GM19193 (cell line): ENCODE data around the gene ACAP2.

Experiments
- POLR2A ChIP-seq: IDR thresholded peaks from 4 replicates; pipeline ENCODE4 v1.6.1; 2011; ENCODE audit not compliant: insufficient read depth, insufficient read length; ENCODE audit errors: extremely low read depth

The ACAP2 gene

DNA sequence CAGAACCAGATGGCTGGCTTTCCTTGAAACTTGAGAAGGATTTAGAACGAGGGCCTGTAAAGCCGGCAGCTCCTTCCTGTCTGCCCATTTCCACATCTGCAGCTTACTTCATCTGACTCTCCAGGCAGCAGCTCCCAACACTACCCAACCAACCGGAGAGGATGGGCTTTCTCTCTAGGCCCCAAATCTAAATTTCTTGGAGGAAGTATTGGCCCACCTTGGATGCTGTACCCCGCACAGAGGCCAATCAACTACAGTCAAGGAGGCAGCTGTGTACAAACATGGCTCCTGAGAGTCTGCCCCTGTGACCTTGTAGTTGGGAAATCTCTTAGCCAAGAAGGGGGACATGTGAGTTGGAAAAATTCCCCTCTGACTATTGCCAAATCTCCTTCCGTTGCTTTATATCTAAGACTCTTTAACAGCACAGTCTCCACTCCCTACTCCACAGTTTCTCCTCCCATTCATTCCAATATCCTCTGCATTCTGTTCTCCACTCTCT lies 8.0 kb upstream of the ACAP2 start:
- TF ChIP-seq POLR2A: no peak

DNA sequence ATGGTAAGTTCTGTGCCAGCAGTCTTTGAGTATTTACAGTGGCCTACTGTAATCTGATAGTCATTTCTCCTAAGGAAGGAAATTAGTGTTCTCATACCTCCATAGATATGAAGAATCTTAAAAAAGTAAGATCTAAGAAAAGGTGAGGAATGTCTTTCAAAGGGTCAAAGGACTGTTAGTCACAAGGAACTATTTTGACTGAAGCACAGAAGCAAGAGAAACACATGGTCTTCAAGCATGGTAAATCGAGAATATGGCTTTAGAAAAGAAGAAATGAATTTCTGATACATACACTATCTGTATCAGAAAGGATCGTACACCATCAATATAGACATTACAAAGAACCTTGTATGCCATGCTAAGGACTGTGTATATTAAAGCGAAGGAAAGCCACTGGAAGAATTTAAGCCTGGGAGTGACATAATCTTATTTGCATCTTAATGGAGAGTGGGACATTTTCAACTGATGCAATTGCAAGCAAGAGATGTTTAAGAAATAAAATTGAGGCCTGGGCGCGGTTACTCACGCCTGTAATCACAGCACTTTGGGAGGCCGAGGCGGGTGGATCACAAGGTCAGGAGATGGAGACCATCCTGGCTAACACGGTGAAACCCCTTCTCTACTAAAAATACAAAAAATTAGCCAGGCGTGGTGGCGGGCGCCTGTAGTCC lies 5.5 kb upstream of the ACAP2 start:
- no peak for TF ChIP-seq POLR2A

DNA sequence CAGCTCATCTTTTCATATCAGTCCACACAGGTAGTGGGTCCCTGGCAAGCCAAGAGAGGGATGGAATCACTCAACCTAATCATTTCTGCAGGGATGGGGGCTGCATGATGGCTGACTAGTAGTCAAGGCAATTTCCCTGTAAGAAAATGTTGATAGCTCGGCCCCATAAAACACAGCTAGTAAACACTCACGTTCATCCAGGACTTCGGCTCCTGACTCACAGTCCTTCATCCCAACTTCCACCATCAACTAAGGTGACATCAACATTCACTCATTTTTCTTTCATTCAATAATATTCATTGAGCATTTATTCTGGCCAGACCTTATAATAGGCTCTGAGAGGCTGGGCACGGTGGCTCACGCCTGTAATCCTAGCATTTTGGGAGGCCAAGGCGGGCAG lies 4.4 kb upstream of the ACAP2 start:
- TF ChIP-seq POLR2A: no peak

DNA sequence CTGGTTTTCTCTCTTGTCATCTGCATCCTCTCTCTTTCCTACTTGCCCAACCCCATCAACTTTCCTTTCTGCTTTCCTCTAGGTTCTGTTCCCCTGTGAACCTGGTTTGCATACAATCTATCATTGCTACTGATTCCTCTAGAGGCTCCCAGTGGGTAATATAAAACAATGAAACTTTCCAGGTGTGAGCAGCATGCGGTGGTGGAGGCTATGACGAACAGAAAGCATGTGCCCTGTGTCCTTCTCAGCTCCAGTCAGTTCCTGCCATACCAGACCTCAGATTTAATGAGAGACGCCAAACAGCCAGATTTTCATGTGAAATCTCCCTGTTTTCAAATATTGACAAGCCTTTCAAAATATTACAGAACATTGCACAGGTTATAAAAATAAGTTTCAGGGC lies 3.5 kb upstream of the ACAP2 start:
- TF ChIP-seq POLR2A: no peak

DNA sequence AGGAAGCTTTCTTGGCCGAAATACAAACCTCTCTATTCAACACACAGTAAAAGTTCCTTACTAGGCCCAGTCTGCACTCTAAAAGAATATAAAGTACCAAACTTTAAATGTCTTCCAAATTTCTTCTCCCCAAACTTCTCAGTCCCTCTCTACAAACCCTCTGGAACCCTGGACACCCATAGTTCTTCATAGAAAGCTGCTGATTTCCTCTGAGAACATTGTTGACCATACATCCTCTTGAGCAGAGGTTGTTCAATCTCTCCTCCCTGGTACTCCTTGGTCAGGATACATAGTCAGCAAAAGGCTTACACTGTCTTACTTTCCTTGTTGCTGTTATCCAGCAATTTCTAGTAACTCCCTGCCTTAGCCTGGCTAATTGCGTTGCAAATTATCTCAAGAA lies 3.1 kb upstream of the ACAP2 start:
- no peak for TF ChIP-seq POLR2A

DNA sequence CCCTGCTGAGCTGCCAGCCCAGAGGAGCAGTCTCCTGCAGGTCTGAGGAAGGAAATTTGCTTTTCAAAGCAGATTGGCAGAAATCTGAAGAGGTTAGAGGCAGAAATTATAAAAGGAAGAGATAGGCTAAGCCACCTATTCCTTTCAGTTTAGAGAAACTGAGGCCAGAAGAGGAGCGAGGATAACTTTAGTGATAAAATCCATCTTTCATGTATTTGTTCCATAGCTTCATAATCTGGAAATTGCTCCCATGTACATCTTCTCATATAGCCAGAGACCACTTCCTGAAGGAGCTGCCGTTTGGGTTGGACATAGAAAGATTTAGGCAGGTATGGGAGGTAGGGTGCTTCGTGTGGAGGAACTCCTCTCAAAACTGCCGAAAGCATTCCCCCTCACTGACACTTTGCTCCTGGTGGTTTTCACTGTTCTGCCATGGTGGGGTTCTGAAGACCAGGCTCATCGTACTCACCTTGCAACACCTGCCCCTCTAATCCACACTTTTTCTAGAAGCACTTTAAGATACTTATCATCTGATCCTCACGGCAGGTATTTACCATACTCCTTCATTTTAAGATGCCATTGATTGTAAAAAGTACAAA lies 670 bp upstream of the ACAP2 start:
- no peak for TF ChIP-seq POLR2A

DNA sequence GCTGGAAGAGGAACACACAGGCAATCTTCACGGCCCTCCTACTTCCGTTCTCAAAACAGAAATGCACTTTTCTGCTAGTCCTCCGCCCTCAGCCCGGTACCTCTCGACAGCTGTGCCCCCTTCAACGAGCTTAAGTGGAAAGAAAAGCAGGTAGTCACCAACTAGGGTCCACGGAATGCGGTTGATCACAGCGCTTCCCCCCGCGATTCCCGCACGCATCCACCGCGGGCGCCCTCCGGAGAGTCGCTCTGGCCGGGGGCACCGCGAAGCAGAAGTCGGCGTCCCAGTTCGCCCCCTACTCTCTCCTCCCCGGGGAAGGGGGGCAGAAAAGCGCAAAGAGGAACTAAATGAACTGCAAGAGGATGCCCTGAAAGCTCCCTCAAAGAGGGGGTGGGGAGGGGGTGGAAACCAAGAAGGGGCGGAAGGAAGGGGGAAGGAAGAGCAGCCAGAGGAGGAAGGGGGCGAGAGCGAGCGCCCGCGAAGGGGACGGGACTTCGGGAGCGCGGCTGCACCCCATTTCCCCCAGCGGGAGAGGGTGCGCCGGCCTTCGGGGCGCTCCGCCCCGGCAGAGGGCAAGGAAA lies 738 bp downstream of the ACAP2 start:
- TF ChIP-seq POLR2A: no peak

DNA sequence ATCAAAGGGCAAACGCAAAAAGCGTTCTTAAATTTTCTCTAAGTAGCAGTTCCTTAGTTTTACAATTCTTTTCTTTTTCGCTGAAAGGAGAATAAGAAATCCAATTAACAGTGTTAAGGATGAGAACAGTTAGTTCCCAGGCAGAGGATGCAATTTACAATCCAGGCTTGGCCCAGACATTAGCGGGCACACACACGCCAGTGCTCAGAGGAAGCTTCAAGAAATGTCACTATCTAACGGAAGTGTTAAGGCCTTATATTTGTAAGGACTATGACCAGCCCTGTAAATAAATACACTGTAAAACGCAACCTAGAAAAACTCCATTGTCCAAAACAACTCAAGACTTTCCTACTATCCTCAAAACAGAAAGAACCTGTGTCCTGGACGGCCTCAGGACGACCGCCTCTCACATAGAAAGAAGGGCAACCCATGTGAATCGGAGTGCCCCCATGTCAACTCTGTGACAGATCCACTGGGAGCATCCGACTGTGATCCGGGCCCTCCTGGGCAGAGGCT lies 1.3 kb downstream of the ACAP2 start:
- TF ChIP-seq POLR2A: no peak

DNA sequence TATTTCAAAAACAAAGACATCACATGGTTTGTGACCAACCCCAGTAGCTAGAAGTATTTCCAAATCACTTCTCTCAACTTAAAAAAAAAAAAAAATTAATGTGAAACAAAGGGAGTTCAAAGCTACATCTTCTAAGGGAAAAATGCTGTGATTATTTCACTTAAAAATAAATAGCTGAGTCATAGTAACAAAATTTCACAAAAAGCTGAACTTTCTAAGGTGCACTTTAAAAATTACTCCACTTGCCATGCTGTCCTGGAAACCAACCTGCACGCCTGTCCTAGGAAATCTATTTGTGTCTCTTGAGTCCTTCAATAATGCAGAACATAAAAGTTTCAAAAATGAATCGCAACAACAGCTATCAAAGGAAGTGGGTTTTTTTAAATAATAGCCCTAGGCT lies 1.8 kb downstream of the ACAP2 start:
- no peak for TF ChIP-seq POLR2A

DNA sequence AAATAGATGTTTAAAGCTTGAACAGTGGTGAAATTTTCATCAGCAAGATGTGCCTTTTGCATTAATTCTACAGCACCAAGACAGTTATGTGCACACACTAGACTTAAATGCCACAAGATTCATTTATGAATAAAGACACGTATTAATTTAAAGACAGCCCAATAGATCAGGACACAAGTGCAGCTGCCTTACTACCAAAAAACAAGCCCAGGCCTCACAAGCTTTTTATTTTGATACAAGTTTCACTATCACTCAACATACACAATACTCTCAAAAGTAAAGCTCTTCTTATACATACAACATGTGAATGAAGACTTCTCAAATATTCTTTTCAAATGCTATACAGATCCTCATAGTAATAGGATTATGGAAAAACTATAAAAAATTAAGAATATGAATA lies 2.4 kb downstream of the ACAP2 start:
- TF ChIP-seq POLR2A: no peak

DNA sequence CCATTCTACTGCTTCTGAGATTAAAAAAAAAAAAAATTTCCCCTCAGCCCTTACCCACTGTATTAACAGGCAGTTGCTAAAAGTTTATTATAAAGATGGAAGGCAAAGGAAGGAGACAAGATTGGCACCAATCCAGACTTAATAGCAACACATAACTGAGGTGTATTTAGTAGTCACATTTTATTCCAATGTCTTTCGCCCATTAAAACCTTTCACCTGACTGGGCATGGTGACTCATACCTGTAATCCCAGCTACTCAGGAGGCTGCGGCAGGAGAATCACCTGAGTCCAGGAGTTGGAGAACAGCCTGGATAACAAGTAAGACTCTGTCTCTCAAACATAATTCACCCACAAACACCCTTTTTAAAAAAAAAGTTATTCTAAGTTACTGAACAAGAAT lies 4.4 kb downstream of the ACAP2 start:
- no peak for TF ChIP-seq POLR2A

DNA sequence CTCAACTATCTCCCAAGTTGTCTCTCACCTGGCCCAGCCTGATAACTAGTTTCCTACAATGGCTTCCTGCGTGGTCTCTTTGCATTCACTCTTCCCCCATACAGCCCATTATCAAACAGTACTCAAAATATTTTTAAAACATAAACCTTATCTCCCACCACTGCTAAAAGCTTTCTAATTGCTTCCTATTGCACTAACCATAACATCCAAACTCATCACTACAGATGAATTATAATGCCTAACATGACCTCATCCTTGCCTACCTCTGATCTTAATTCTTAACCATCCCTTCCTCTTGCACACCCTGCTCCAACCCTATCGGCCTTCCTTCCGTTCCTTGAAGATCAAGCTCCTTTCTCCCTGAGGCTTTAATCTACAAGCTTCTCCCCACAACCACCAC lies 17.0 kb downstream of the ACAP2 start:
- TF ChIP-seq POLR2A: no peak

DNA sequence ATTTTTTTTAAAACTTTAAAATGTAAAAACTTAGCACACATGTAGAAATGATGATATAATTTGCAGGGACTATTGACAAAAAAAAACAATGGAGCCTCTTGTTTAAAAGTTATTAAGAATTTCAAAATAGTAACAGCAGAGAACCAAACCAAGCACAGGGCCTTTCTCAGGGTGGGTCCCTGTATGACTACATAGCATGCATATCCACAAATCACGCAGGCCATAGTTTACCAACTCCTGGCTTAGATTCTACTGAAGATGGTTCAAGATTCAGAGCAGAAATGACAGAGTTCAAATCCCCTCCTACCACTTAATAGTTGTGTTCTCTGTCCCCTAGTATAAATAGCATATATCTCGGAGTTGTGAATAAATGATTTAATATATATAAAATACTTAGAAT lies 19.0 kb downstream of the ACAP2 start:
- TF ChIP-seq POLR2A: no peak

DNA sequence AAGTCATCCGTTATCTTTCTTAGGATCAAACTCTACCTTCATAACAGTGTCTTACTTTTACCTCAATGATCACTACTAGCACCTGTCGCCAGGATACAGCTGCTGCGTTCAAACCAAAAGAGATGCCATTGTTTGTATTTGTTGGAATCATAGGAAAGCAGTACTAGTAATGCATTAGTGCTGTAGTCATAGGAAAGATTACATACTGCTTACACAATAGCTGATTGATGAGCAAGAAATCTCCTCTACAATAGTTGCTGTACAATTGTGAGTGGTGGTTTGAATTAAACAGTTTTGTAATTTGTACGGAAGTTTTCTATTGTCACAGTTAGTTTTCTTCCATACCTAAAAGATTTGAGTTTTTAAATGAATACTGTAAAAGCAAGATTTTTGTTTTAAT lies 21.4 kb downstream of the ACAP2 start:
- no peak for TF ChIP-seq POLR2A

DNA sequence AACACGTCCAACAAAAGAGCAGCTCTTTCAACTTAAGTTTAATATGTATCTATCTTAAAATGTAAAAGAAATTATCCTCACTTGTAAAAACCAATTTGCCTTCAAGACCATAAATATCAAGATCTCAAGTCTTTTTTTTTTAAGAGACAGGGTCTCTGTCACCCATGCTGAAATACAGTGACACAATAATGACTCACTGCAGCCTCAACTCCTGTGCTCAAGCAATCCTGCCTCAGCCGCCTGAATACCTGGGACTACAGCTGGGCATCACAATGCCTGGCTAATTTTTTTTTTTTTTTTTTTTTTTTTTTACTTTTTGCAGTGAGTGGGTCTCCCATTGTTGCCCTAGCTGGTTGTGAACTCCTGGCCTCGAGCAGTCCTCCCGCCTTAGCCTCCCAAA lies 26.0 kb downstream of the ACAP2 start:
- TF ChIP-seq POLR2A: no peak

DNA sequence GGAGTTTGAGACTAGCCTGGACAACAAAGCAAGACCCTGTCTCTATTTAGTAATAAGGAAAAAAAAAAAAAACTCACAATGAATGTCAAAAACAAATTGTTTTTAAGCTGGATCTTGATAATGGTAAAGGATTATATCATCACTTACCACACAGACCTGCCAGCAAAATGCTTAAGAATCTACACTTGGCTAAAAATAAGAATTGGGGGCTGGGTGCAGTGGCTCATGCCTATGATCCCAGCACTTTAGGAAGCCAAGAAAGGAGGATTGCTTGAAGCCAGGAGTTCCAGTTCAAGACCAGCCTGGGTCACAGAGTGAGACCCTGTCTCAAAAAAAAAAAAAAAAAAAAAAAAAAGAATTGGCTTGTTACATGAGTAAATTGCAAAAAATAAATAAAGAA lies 31.0 kb downstream of the ACAP2 start:
- TF ChIP-seq POLR2A: no peak
